ENCODE data around the gene HS2ST1.

The HS2ST1 gene

GRCh38 chr1:87129606-87130005 is 215.2 kb downstream of the HS2ST1 start:
- DNase-seq (ENCODE audit: low read depth), result no peak
- no peak overlapping the region for H3K4me3 ChIP-seq (ENCODE audit: low read length)
- TF ChIP-seq, protein P1, sequence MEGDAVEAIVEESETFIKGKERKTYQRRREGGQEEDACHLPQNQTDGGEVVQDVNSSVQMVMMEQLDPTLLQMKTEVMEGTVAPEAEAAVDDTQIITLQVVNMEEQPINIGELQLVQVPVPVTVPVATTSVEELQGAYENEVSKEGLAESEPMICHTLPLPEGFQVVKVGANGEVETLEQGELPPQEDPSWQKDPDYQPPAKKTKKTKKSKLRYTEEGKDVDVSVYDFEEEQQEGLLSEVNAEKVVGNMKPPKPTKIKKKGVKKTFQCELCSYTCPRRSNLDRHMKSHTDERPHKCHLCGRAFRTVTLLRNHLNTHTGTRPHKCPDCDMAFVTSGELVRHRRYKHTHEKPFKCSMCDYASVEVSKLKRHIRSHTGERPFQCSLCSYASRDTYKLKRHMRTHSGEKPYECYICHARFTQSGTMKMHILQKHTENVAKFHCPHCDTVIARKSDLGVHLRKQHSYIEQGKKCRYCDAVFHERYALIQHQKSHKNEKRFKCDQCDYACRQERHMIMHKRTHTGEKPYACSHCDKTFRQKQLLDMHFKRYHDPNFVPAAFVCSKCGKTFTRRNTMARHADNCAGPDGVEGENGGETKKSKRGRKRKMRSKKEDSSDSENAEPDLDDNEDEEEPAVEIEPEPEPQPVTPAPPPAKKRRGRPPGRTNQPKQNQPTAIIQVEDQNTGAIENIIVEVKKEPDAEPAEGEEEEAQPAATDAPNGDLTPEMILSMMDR (IDR thresholded peaks at IDR 0.05; ENCODE audit: insufficient read depth, low read depth, low read length, missing control alignments), result no peak

DNA sequence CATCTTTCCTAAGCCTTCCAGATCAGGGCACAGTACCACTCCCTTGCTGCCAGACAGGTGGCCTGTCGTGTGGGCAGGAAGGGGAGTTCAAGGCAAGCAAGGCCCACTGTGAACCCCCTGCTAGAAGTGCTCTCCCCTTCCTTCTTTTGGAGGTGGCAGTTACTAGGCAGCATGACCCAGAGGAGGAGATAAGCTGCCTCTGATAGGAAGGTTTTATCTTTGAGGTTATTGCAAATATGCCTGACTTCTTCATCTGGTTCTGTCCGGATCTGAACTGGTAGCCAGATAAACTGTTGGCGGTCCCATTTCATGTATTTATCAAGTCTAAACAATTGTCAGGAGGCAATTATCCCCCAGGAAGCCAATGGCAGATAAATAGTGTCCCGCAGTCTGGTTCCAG is 216.0 kb downstream of the HS2ST1 start:
- H3K4me3 ChIP-seq (ENCODE audit: low read length), result no peak overlapping the region
- TF ChIP-seq, protein P1 (IDR thresholded peaks at IDR 0.05; ENCODE audit: insufficient read depth, low read depth, low read length, missing control alignments), result no peak
- no peak for DNase-seq (ENCODE audit: low read depth)

GRCh38 chr1:87131809-87132283 is 217.4 kb downstream of the HS2ST1 start:
- peak; percentile 75 for DNase-seq (ENCODE audit: low read depth)
- peak overlapping the region; percentile 52 for H3K4me3 ChIP-seq (ENCODE audit: low read length)
- TF ChIP-seq, protein P1 (IDR thresholded peaks at IDR 0.05; ENCODE audit: insufficient read depth, low read depth, low read length, missing control alignments), result peak; percentile 84

GRCh38 chr1:87132284-87132870 is 217.9 kb downstream of the HS2ST1 start:
- peak overlapping the region; percentile 52 for H3K4me3 ChIP-seq (ENCODE audit: low read length)
- TF ChIP-seq, protein P1 (IDR thresholded peaks at IDR 0.05; ENCODE audit: insufficient read depth, low read depth, low read length, missing control alignments), result no peak
- DNase-seq (ENCODE audit: low read depth), result no peak

DNA sequence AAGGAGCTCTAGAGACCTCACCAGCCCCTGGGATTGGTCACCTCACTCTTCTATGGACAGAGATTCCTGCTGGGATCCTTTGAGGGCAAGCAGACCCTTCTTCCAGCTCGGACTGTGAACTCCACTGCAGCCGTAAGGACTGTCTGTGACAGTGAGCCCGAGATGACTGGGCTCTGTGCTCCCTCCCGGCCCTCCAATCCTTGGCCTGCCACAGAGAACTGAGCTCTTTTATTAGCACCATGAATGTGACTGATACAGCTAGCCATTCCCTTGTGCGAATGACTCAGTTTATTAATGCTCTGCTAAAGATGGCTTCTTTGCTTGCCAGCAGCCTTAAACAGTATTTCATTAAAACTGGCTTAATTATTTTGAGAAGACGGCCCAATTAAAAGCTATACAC is 219.6 kb downstream of the HS2ST1 start:
- TF ChIP-seq, protein P1 (IDR thresholded peaks at IDR 0.05; ENCODE audit: insufficient read depth, low read depth, low read length, missing control alignments), result no peak
- no peak overlapping the region for H3K4me3 ChIP-seq (ENCODE audit: low read length)
- no peak for DNase-seq (ENCODE audit: low read depth)

DNA sequence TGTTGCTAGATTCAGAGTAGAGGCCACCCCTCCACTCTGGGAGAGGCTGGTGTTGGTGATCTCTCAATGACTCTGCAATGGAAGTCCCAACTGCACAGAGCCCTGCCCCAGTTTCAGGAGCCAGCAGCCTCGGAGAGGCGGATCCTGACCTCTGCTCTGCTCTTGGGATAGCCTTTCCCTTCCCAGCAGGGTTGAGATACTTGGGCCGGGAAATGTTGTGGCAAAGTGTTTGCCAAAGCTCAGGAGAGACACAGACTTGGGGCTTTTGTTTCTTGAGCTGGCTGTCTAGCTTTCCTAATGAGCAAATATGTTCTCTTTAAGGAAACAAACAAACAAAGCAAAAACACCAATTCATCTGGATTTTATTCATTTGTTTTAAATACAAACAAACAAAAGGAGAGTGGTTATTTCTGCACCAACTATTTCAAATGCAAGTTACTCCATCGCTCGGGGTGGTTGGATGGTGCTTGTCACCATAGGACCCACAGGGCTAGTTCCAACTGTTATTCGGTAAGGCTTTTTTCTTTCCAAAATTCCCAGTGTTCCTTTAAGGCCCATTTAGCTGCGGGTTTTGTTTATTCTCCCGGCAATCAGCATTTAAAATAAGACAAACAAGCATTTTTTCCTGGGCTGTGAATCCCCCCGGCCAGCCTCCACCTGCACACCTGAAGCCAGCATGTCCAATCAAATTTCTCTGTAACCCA is 220.3 kb downstream of the HS2ST1 start:
- H3K4me3 ChIP-seq (ENCODE audit: low read length), result no peak overlapping the region
- TF ChIP-seq, protein P1 (IDR thresholded peaks at IDR 0.05; ENCODE audit: insufficient read depth, low read depth, low read length, missing control alignments), result no peak
- no peak for DNase-seq (ENCODE audit: low read depth)
